ENCODE measurements around the gene SEC31B. TPM values are rescaled to one million over a fixed set of nuclear protein-coding genes. Genes with fewer than 3 reads are reported as not detected.

Gene SEC31B, protein sequence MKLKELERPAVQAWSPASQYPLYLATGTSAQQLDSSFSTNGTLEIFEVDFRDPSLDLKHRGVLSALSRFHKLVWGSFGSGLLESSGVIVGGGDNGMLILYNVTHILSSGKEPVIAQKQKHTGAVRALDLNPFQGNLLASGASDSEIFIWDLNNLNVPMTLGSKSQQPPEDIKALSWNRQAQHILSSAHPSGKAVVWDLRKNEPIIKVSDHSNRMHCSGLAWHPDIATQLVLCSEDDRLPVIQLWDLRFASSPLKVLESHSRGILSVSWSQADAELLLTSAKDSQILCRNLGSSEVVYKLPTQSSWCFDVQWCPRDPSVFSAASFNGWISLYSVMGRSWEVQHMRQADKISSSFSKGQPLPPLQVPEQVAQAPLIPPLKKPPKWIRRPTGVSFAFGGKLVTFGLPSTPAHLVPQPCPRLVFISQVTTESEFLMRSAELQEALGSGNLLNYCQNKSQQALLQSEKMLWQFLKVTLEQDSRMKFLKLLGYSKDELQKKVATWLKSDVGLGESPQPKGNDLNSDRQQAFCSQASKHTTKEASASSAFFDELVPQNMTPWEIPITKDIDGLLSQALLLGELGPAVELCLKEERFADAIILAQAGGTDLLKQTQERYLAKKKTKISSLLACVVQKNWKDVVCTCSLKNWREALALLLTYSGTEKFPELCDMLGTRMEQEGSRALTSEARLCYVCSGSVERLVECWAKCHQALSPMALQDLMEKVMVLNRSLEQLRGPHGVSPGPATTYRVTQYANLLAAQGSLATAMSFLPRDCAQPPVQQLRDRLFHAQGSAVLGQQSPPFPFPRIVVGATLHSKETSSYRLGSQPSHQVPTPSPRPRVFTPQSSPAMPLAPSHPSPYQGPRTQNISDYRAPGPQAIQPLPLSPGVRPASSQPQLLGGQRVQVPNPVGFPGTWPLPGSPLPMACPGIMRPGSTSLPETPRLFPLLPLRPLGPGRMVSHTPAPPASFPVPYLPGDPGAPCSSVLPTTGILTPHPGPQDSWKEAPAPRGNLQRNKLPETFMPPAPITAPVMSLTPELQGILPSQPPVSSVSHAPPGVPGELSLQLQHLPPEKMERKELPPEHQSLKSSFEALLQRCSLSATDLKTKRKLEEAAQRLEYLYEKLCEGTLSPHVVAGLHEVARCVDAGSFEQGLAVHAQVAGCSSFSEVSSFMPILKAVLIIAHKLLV
- total RNA-seq: 0.42 and 0.85 TPM in 2 replicates

DNA sequence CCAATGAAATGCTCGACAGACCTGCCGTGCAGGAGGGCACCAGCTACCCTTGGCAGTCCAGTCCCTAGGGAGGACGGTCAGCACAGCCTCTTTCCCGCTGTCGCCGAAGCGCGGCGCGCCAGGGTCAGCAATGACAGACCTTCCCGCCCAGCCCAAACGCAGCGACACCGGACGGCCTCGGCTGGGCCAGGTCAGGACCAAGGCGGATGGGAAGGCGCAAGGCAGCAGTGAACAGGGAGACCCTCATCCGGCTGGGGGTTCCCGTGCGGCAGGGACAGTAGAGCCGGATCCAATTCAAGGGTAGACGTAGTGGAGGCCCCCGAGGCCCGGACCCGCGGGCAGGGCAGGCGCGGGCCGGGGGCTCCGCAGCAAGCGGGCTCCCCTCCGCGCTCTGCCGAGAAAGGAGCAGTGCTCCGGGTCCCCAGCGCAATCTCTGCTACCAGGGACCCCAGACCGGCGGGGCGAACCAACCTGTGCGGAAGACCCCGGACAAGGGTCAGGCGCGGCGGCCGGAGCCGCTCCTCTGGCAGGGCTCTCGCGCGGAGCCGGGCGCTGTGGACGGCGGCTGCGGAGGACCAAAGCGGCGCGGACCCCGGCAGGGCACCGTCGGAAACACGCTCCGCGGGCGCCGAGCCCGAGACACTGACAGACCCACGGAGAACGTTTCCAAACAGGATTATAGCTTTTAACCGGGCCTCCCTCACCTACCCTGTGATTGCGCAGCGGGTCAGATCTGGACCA, at the start of gene SEC31B:
Gene SEC31B, minus strand, starts transcription at position 551 of the 741 bp plus-strand sequence. CDS start 2,909 bp downstream, outside the sequence.

DNA sequence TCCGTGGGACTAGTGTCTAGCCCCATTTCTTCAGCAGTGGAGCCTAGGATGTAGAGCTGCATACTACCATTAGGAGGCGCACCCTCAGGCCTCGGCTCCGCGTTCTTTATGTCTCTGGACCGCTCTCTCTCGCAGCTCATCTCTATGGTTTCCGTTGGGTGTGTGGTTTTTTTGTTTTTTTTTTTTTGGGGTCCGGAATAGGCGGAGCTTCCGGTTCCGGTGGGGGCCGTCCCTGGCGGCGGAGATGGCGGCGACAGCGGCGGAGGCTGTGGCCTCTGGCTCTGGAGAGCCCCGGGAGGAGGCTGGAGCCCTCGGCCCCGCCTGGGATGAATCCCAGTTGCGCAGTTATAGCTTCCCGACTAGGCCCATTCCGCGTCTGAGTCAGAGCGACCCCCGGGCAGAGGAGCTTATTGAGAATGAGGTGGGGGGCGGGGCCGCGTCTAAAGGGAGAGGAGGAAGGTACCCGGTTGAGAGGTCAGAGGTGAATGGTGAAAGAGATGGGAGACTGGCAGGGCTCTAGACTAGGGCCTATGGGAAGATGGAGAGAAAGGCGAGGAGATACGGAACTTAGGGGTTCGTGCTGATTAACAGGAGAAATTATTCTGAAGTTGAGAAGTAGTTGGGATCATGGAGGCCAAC, 16.2 kb upstream of the SEC31B start, which contains the start of gene HIF1AN:
Gene HIF1AN, plus strand, starts transcription at position 229 of the 639 bp plus-strand sequence. Its CDS starts 16 bp downstream, at position 245.

DNA sequence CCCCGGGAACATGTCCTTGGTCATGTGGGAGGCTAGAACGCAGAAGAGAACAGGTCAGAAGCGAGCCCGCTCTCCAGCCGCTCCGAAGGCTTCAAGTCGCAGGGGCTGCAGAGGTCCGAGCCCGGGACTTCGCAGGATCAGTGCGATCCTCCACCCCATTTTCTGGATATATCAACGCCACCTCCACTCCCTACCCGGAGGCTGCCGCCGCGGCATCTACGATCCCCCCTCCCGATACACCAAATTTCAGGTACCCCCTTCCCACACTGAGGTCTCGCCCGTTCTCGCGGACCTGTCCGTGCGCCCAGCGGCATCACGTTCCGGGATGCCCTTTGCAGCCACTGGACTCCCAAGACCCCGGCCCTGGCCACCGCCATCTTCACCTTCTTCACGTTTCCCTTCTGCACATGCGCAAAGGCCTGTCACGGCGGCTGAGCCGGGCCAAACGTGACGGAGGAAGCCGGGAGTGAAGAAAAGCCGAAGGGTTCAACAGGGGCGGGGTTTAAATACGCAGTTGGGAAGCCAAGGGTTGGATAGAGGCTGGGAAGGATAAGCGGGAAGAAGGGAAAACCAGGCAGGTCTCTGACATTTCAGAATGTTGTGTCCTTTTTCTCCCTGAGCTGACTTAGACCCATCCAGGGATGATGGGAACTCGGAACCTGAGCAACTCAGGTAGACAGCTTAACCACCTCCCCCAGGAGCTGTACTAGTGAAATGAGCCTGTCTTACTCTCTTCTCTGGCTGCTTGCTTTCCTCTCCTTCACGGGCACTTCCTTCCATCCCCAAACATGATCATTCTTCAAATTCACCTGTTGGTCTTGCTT, 10.0 kb upstream of the SEC31B start, which contains the start of gene NDUFB8:
Gene NDUFB8, minus strand, starts transcription at position 397 of the 824 bp plus-strand sequence. Its CDS starts 20 bp downstream, at position 377.

GRCh38 chr10:100462709-100463108, 57.0 kb downstream of the SEC31B start, which contains the start of gene WNT8B:
Gene WNT8B, plus strand, starts transcription at chr10:100463009. Its CDS starts 160 bp downstream, at chr10:100463169.

Other genes with a start within 250 kb of the SEC31B start
- gene BLOC1S2, start 233.2 kb downstream of the SEC31B start, total RNA-seq: 73.5 and 76.9 TPM in 2 replicates
- gene PKD2L1, start 189.6 kb downstream of the SEC31B start, total RNA-seq: not detected in 2 replicates
- gene SCD, start 172.6 kb downstream of the SEC31B start, total RNA-seq: 792 and 1,012 TPM in 2 replicates
- 0.14 TPM in 1 of 2 replicates, not detected in the other for gene WNT8B, start 56.9 kb downstream of the SEC31B start, total RNA-seq
- gene NDUFB8, start 10.0 kb upstream of the SEC31B start, total RNA-seq: 269 and 275 TPM in 2 replicates
- 6.6 and 8.4 TPM in 2 replicates for gene HIF1AN, start 16.1 kb upstream of the SEC31B start, total RNA-seq
- gene PAX2, start 225.7 kb upstream of the SEC31B start, total RNA-seq: not detected in 2 replicates